BE2C (cell line): ENCODE data around the gene MRGPRD.

Experiments
- DNase-seq: peaks from one replicate; pipeline ENCODE4 v3.0.0-alpha.2; 2020
- H3K27me3 ChIP-seq: fragments of 250-450 bp; sonication (Bioruptor Pico); 2 replicates; pipeline ENCODE4 v1.5.1; 2020; ENCODE audit warnings: mild to moderate bottlenecking
- H3K36me3 ChIP-seq: fragments of 250-450 bp; sonication (Bioruptor Pico); 2 replicates; pipeline ENCODE4 v1.5.1; 2020; ENCODE audit warnings: mild to moderate bottlenecking
- H3K4me1 ChIP-seq: fragments of 250-450 bp; sonication (Bioruptor Pico); 2 replicates; pipeline ENCODE4 v1.5.1; 2020
- H3K4me3 ChIP-seq: 2 replicates; pipeline ENCODE4 v1.5.1; 2011; ENCODE audit warnings: low read depth, low read length
- H3K9me3 ChIP-seq: fragments of 250-450 bp; sonication (Bioruptor Pico); 2 replicates; pipeline ENCODE4 v1.5.1; 2020
- CTCF ChIP-seq: IDR thresholded peaks from 2 replicates; pipeline ENCODE4 v1.5.1; 2012; ENCODE audit warnings: mild to moderate bottlenecking, low read depth, low read length

Gene MRGPRD

DNA sequence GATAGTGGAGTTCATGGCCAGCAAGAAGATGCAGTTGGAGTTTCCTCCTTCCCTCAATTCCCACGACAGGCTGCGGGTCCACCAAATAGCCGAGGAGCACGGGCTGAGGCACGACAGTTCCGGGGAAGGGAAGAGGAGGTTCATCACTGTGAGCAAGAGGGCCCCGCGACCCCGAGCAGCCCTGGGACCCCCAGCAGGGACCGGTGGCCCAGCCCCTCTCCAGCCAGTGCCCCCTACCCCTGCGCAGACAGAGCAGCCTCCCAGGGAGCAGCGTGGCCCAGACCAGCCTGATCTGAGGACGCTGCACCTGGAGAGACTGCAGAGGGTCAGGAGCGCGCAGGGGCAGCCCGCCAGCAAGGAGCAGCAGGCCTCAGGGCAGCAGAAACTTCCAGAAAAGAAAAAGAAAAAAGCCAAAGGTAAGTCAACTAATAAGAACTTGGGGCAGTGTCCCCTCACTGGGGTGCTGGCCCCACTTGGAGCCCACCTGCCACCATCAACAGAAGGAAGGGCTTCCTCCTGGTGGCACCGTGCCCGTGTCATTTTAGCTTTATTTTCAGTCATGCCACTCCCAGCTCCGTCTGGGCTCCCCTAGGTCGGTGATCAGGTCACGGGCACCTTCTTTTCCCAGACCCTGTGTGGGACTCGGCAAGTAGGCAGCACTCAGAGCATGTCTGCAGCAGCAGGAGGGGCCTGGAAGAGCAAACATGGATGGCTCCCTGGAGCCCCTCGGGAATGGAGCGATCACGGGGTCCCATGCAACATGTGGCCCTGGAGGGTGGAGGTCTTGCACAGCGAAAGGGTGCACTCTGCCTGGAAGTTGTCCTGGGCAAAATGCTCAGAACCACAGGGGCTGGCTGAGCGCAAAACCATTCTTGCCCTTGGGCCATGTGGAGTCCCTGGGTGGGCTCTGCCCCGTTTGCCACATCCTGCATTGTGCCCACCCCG, 43.8 kb downstream of the MRGPRD start:
- Histone ChIP-seq H3K4me3 (no peak overlapping the region), H3K9me3 (no peaks in the 10 kb centered on the region), H3K27me3 (no peaks in the 10 kb centered on the region), H3K36me3 (peaks cover 62% of the 10 kb centered on the region), H3K4me1 (no peaks in the 10 kb centered on the region)
- DNase-seq = no peak
- no peak for TF ChIP-seq CTCF

GRCh38 chr11:68936358-68936636, 44.5 kb downstream of the MRGPRD start:
- Histone ChIP-seq H3K27me3 (no peaks in the 10 kb centered on the region), H3K36me3 (peaks cover 62% of the 10 kb centered on the region), H3K4me3 (no peak overlapping the region), H3K9me3 (no peaks in the 10 kb centered on the region), H3K4me1 (no peaks in the 10 kb centered on the region)
- TF ChIP-seq CTCF = no peak
- no peak for DNase-seq

DNA sequence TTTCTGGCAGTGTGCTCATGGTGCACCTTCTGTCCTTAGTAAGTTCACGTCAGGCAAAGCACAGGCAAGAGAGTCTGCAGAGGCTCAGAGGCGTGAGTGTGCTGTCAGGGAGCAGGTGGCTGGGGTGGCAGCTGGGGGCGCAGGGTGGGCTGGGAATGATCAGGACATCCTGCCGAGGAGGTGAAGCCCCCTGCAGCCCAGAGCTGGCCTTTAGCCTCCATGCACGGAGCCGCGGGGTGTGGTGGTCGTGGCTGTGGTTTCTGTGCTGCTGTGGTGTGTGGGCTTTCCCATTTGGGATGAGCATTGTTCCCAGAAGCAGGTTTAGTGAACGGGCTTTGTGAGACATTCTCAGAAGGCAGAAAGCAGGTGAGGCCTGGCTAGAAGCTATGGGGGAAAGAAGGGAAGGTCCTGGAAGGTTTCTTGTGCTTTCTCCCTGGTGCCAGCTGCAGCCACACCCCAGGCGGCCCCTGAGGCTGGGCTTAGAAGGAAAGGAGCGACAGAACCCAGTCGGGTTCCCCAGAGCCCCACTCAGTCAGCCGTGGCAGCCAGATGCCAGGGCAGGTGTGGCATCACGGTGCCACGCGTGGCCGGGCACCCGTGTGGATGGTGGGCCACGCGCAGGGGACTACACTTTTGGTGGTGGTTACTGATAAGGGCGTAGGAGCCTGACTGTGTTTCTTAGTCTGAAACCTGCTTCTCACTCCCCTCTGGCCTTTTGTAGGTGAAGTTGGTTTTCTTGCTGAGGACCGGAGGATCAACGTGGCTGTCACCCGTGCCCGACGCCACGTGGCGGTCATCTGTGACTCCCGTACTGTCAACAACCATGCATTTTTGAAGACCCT, 45.0 kb downstream of the MRGPRD start:
- TF ChIP-seq CTCF = no peak
- H3K27me3 ChIP-seq = no peaks in the 10 kb centered on the region
- H3K4me3 ChIP-seq = no peak overlapping the region
- peaks cover 66% of the 10 kb centered on the region for H3K36me3 ChIP-seq
- no peaks in the 10 kb centered on the region for H3K4me1 ChIP-seq
- no peaks in the 10 kb centered on the region for H3K9me3 ChIP-seq
- no peak for DNase-seq

GRCh38 chr11:68935066-68935465, 45.7 kb downstream of the MRGPRD start:
- no peak for TF ChIP-seq CTCF
- Histone ChIP-seq H3K36me3 (peaks cover 71% of the 10 kb centered on the region), H3K9me3 (no peaks in the 10 kb centered on the region), H3K27me3 (no peaks in the 10 kb centered on the region), H3K4me3 (no peak overlapping the region), H3K4me1 (no peaks in the 10 kb centered on the region)
- DNase-seq = no peak

DNA sequence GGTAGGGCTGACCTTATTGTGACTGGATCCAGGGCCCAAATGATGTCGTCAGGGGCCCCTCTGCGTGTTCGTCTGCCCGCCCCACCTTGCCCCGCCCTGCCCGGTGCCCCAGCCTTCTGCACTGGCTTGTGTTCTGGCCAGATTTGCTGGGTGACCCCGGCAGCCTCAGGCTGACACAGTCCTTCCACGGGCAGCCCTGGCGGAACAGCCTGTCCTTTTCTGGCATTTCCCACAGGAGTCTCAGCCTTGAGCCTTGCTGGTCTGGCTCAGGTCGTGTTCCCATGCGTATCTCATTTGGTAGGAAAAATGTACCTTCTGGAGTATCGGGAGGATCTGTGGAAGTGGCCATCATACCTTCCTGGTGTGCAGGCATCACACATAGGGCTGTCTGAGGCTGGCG, 46.1 kb downstream of the MRGPRD start:
- peaks cover 72% of the 10 kb centered on the region for H3K36me3 ChIP-seq
- no peak for TF ChIP-seq CTCF
- DNase-seq = no peak
- H3K4me1 ChIP-seq = no peaks in the 10 kb centered on the region
- H3K9me3 ChIP-seq = no peaks in the 10 kb centered on the region
- H3K27me3 ChIP-seq = no peaks in the 10 kb centered on the region
- H3K4me3 ChIP-seq = no peak overlapping the region

- H3K36me3 ChIP-seq = peaks cover 73% of the 10 kb centered on the region
- no peaks in the 10 kb centered on the region for H3K4me1 ChIP-seq
- H3K27me3 ChIP-seq = no peaks in the 10 kb centered on the region
- no peak for DNase-seq
- TF ChIP-seq CTCF = no peak
- H3K9me3 ChIP-seq = no peaks in the 10 kb centered on the region
- H3K4me3 ChIP-seq = no peak overlapping the region
These were observed 46.5 kb downstream of the MRGPRD start for GRCh38 chr11:68934321-68934645.
